DND-41 (cell line): ENCODE measurements around the gene EPHB2.

Source experiments
- CTCF ChIP-seq: IDR thresholded peaks from 2 replicates; pipeline ENCODE4 v1.5.1; 2012; ENCODE audit warnings: borderline replicate concordance, low read length, moderate library complexity, mild to moderate bottlenecking; ENCODE audit not compliant: poor library complexity, severe bottlenecking; ENCODE audit errors: extremely low read depth
- EZH2 ChIP-seq: IDR thresholded peaks from 3 replicates; pipeline ENCODE4 v1.6.1; 2012; ENCODE audit warnings: borderline replicate concordance, low read depth, mild to moderate bottlenecking, moderate library complexity, low read length, inconsistent platforms; ENCODE audit not compliant: severe bottlenecking

- TF ChIP-seq CTCF (no peak), EZH2 (no peak)
These were observed 126.7 kb downstream of the EPHB2 start for GRCh38 chr1:22837332-22837731.
